Measurements from ENCODE around the gene FOXP1.

FOXP1 gene

GRCh38 chr3:71160785-71161546, 422.6 kb downstream of the FOXP1 start:
- no peak for DNase-seq

- DNase-seq, result no peak
These were observed 427.4 kb downstream of the FOXP1 start for GRCh38 chr3:71156062-71156665.

- DNase-seq, result no peak
These were observed 428.7 kb downstream of the FOXP1 start for GRCh38 chr3:71154846-71155245.

- DNase-seq, result no peak
These were observed 429.8 kb downstream of the FOXP1 start for GRCh38 chr3:71153713-71154112.

- no peak for DNase-seq
These were observed 430.6 kb downstream of the FOXP1 start for GRCh38 chr3:71152892-71153265.

- no peak for DNase-seq
These were observed 431.3 kb downstream of the FOXP1 start for GRCh38 chr3:71152039-71152891.

GRCh38 chr3:71149959-71150954, 433.3 kb downstream of the FOXP1 start:
- no peak for DNase-seq

- no peak for DNase-seq
These were observed 435.0 kb downstream of the FOXP1 start for GRCh38 chr3:71148455-71149060.

- DNase-seq, result no peak
These were observed 436.9 kb downstream of the FOXP1 start for GRCh38 chr3:71146673-71147072.

GRCh38 chr3:71145954-71146353, 437.6 kb downstream of the FOXP1 start:
- no peak for DNase-seq

GRCh38 chr3:71144525-71145253, 438.8 kb downstream of the FOXP1 start:
- DNase-seq, result no peak

GRCh38 chr3:71143493-71143892, 440.0 kb downstream of the FOXP1 start:
- no peak for DNase-seq

- DNase-seq, result no peak
These were observed 440.9 kb downstream of the FOXP1 start for GRCh38 chr3:71142441-71143161.

GRCh38 chr3:71140477-71140876, 443.1 kb downstream of the FOXP1 start:
- no peak for DNase-seq

GRCh38 chr3:71139496-71139895, 444.0 kb downstream of the FOXP1 start:
- DNase-seq, result no peak

- no peak for DNase-seq
These were observed 445.1 kb downstream of the FOXP1 start for GRCh38 chr3:71138410-71138809.

- DNase-seq, result no peak
These were observed 447.3 kb downstream of the FOXP1 start for GRCh38 chr3:71136276-71136675.

GRCh38 chr3:71135373-71136088, 448.0 kb downstream of the FOXP1 start:
- no peak for DNase-seq

- no peak for DNase-seq
These were observed 449.0 kb downstream of the FOXP1 start for GRCh38 chr3:71134521-71134920.

- no peak for DNase-seq
These were observed 449.7 kb downstream of the FOXP1 start for GRCh38 chr3:71133865-71134264.
